HL-60/S4 treated with retinoic acid at 250 ng/mL for 4 days and 3 days (cell line): ENCODE results near the gene LOXL4.

ENCODE experiments used
- in situ Hi-C: fragments of 300-500 bp; cut with MboI; formaldehyde crosslinking; loops from 2 replicates; pipeline ENCODE4 v1.7.0; 2022; ENCODE audit warnings: low sequenced_read_pairs

The LOXL4 gene

DNA sequence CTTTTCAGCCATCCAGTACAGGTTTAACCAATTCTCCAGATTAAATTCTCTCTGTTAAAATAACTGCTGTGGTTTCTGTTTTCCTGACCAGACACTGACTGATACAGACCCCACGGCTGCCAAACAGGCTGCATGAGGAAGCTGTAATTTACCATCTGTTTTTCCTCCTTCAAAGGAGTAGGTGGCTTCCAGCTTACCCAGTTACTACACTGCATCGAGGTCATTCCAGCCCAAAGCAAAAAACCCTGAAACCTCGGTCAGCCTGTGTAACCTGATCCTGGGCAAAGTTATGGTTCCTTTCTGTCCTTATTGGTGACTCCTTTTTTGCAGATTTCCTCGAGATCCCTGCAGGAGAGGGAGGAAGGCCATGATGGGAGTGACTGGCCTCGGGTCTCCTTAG, 27.9 kb upstream of the LOXL4 start:
- in situ Hi-C loops: no loop called here

DNA sequence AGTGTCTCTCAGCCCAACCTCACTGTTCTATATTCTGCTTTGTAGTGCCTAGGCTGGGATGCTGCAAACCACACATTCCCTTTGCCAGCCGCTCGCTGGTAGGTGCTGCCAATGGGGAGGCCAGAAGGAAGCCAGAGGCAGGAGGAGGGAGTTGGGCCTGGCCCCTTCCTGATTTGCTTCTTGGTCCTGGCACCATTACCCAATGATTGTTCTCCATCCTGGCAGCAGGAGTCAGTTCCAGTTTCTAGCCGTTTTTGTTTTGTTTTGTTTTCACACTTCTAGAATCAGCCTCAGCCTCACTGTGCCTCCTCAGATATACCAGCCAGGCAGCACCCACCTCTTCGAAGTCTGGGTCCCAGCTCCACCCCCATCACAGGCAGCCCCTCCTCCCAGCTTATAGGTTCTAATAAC, 27.4 kb upstream of the LOXL4 start:
- in situ Hi-C loops: no loop called here

DNA sequence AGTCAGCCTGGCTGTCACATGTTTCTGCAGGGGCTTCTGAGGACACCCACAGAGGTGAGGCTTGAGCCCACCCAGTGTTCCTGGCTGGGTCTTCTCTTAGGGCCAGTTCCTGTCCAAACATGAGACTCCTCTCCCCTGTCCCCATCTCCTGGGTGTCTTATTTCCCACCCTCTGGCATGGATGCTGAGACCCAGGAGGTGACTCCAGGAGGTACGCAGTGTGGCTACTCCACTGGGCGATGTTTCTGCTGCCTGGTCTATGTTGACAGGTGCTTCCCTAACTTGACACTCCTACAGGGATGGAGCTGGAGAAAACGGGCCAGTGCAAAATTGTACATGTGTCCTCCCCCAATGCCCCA, 26.3 kb upstream of the LOXL4 start:
- in situ Hi-C loops: no loop called here

GRCh38 chr10:98293550-98294269, 25.7 kb upstream of the LOXL4 start:
- in situ Hi-C loops: no loop called here

DNA sequence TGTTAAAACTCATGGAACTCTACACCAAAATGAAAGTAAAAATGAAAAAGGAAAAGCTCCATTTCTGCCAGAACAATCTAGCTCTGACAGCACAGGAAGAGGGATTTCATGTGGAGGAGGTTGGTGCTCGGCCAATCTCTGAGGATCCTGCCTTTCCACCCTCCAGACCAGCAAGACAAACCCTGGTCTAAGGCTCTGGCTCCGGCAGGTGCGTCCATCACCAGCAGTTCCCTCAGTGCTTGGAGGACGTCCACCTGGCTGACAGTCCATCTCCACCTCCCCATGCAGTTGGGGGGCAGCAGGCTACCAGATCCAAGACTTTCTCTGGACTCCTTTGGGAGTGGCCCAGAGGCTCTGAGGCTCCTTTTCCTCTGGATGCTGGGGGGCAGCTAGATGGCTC, 25.0 kb upstream of the LOXL4 start:
- in situ Hi-C loops: no loop called here

- in situ Hi-C loops: no loop called here
These were observed 21.8 kb upstream of the LOXL4 start for GRCh38 chr10:98289802-98290209.

GRCh38 chr10:98287321-98287720, 19.3 kb upstream of the LOXL4 start:
- in situ Hi-C loops: no loop called here

DNA sequence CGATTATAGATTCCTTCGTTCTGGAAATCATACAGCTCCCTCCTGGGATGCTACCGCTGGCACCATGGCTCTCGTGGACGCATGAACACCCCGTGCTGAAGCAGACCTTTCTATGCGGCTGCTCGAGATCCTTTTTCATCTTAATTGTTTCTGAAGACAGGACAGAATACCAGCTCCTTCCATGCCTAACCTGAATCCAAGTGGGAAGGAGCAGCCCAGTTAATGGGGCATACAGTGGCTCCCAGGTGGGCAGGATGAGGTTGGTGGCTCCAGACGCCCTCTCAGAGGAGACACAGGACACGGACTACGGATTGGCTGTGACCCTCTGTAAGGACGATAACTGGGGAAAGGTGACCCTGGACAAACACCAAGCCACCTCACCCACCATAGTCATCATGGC, 18.4 kb upstream of the LOXL4 start:
- in situ Hi-C loops: no loop called here

GRCh38 chr10:98285416-98285815, 17.4 kb upstream of the LOXL4 start:
- in situ Hi-C loops: no loop called here

GRCh38 chr10:98276311-98276710, 8.3 kb upstream of the LOXL4 start:
- in situ Hi-C loops: no loop called here

- in situ Hi-C loops: no loop called here
These were observed 6.6 kb upstream of the LOXL4 start for GRCh38 chr10:98274562-98274961.

DNA sequence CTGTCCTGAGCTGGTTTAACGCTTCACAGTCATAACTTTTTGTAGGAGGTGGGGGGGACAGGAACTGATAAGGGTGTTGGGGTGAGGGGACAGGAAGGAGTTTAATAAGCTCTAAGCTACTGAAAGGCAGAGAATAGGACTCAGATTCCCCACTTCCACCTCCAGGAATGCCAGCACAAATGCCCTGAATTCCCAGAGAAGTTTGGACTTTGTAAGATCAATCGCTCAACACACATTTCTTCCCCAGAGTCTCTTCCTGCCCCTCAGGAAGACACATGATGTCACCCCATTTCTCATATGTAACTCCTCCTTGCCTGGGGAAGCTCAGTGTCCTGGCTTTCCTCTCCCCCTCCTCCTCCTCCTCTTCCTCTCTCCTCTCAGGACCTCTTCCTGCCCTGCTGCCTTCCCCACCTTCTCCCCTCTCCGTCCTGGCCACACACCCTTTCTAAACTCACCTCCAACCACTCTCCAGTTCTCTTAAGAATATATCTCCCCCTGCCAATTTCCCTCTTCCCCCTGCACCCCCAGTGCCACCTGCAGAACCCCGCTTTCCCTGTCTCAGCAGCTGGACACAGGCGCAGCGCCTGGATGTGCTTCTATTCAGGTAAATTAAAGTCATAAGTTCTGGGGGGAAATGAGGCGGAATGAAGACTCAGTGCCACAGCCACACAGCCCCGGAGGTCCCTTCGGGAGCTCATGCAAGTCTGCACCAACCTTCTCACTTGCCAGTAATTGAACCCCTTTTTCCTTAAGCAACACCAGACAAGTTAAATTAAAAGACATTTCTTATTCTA, 5.3 kb upstream of the LOXL4 start:
- in situ Hi-C loops: no loop called here

GRCh38 chr10:98272656-98273055, 4.7 kb upstream of the LOXL4 start:
- in situ Hi-C loops: no loop called here

DNA sequence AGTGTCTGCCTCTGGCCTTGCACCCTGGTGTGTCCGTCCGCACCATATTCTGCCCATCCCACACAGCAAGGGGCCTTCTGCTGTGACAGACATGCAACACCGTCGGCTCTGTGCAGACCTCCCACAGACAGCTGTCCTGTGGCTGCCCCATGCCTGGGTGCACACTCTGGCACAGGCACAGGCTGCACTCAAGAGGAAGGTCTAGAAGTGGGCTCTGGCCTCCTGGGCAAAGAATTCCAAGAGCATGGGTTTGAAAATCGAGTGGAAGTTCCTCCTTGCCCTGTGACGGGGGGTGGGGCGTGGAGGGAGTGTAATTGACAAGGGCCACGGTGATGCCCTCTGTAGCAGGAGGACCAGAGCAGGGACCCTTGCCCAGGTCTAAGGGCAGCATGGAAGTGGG, 4.3 kb upstream of the LOXL4 start:
- in situ Hi-C loops: no loop called here

DNA sequence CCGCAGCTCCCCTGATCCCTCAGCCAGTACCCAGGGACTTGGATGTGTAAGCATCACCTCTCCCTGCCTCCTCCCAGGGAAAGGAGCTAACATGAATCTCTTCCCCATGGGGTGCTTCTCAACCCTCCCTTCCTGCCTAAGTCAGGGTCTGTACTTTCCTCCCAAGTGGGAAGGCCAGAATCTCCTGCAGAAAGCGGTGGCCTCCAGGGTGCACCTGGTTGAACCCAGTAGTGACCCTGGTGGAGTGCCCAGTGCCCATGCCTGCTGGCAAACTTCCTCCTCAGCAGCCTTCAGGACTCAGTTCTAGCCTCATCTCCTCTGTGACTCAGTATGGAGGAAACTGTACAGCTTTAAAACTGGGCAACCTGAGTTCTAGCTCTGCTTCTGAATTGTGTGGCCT, 2.8 kb upstream of the LOXL4 start:
- in situ Hi-C loops: no loop called here

DNA sequence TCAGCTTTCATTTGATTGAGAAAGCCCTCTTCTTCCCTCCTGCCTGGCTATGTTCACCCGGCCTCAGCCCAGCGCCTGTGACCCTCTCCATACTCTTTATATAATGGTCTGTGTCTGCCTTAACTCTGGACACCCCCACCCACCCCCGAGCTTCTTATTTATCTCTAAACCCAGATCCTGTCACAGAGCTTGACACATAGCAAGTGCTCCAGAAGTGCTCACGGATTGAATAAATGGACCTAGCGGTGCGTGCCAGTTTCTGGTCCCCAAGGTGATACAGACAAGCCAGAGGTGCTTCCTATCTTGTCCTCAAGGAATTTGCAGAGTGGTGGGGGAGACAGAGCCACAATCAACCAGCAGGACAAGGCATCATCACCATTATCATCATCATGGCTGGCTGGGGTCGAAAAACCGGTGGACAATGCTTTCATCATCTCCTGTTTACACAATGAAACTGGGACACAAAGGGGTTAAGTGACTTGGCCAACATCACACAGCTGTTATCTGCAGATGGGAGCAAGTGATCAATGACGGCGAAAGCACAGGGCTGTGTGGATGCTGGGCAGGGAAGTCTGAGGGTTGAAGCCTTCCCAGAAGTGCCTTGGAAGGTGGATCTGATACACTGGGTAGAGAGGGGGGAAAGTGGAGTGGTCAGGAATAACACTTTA, 2.2 kb upstream of the LOXL4 start:
- in situ Hi-C loops: no loop called here

DNA sequence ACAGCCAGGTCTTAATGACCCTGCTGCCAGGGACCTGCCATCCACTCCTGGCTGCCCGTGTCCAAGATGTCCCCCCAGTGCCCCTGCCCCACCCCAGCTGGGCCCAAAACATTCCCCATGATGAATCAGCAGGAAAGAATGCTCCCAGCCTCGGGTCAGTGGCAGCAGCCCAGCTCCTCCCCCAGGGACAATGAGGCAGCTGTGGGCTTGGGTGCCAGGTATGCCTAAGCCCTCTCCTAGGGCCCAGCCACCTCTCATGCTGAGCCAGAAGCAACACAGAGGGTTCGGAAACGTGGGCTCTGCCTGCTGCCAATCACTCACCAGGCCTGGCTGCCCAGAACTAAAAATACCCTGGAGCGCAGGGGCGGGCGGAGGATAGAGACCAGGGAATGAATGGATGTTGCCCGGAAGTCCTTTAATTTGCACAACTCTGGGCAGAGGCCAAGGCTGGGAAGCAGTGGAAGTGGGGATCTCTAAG, 1.5 kb upstream of the LOXL4 start:
- in situ Hi-C loops: no loop called here

DNA sequence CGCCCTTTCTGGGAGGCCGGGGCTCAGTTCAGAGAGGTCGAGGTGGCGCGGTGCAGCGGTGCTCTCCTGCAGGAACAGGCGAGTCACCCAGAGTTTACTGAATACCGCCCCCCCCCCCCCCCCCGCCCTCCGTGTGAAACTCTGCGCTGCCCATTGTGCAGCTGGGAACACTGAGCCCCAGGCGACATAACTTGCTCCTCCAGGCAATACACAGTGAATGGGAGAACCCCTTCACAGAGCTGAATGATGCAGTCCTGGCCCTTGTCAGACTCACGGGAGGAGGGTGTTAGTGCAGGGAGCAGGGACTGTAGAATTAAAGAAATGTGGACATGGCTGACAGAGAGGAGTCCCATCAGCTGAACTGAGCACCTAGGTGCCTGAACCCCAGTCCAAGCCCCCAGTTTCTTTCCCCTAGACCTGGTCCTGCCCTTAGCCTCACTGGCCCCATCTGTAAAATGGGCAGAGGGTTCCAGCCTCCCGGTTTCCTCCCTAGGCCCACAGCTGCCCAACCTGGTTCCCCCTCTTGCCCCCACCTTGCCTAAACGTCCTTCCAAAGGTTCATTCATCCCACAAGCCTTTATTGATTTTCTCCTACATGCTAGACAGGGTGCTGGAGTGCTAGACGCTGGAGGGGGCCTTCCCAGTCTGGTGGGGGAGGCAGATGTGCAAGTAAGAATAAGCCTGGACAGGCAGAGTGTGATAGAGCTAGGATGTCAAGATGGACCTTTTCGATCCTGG, 869 bp upstream of the LOXL4 start:
- in situ Hi-C loops: no loop called here

- in situ Hi-C loops: no loop called here
These were observed 713 bp downstream of the LOXL4 start for GRCh38 chr10:98267069-98267893.

DNA sequence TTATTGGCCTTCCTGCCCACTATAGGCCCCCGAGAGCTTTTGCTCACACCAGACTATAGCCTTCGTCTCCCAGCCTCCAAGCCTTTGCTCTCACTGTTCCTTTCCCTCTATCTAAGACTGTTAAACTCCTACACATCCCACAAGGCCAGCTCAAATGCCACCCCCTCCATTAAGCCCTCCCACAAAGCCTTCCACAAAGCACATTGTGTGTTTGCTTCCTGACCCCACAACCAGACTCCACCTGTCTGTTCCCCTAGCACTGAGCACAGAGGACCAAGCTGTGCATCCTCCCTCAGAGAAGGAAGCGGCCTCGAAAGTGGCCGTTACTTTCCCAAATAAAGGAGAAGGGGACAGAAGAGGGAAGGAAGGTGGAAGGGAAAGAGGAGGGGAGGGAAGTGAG, 1.3 kb downstream of the LOXL4 start:
- in situ Hi-C loops: no loop called here
